GM21723 (cell line): ENCODE measurements around the gene CCDC192.

Experiments
- ATAC-seq: cut with Tn5 transposase; IDR thresholded peaks from one replicate; pipeline ENCODE4 v1.9.1; 2021; ENCODE audit warnings: mild to moderate bottlenecking, moderate library complexity; ENCODE audit not compliant: unreplicated experiment

The CCDC192 gene

DNA sequence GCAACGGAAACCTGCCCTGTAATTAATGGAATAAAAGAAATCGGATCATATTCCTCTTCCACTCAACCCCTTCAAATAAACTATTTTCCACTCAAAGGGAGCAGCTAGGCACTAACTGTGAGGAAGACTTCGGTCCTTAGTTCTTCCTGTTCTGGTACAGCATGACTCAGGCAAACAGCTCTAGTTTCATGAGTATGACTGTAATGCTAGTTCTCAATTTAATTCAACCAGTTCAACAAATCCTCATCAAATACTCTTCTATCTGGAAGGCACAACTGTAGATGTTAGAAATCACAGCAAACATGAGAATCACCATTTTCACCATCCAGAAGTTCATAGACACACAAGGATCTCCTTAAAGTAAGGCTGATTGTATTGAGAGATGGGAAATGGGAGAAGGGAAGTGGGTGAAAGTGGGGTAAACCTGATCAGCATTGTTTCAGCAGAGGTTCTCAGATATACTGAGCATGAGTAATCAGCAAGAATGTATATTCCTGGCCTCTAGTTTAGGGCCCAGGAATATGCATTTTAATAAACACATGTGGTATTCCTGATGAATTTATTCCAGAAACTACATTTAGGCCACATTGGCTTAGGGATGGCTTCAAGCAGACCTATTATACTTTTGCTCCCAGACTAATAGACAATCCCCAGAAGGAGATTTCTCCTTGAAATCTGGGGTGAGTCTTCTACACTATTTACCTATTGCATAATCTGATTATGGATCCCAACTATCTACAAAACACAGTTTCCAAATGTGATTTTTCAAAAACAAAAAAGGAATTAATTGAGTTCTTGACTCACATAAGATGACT lies 239.3 kb downstream of the CCDC192 start:
- peak; percentile 24 for ATAC-seq

DNA sequence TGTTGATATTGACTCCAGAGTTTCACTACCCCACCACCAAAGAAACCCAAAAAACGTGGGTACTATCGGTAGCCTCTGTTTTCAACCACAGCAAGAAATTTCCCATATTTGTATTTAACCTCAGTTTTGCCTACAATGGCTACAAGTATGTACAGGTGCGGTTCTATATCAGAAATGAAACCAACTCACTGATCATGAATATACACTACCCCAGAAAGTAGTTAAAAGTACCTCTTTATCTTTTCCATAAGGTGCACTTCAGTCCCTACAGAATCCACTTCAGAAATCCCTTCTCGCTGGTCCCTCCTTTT lies 239.8 kb downstream of the CCDC192 start:
- ATAC-seq, result peak; percentile 81

DNA sequence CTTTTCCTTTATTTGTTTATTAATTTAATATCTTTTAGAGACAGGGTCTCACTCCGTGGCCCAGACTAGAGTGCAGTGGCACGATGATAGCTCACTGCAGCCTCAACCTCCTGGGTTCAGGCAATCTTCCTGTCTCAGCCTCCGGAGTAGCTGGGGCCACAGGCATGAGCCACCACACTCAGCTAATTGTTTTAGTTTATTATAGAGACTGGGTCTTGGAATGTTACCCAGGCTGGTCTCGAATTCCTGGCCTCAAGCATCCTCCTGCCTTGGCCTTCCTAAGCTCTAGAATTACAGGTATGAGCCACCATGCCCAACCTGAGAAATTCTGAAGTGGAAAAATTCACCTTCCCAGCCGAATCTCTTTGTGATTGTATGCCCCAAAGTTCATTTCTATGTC lies 240.9 kb downstream of the CCDC192 start:
- ATAC-seq, result no peak

DNA sequence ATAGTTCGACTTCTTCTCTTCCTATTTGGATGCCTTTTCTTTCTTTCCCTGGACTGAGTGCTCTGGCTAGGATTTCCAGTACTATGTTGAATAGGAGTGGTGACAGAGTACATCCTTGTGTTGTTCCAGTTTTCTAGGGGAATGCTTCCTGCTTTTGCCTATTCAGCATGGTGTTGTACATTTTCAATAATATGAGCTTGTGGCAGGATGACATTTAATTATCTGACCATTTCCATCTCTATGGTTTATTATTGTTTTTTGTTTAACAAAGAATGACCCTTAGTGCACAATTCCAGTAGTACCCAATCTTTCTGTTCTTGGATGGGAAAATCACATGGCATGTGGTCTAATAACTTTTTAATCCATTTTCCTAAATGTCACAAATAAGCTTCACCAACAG lies 244.8 kb downstream of the CCDC192 start:
- no peak for ATAC-seq

DNA sequence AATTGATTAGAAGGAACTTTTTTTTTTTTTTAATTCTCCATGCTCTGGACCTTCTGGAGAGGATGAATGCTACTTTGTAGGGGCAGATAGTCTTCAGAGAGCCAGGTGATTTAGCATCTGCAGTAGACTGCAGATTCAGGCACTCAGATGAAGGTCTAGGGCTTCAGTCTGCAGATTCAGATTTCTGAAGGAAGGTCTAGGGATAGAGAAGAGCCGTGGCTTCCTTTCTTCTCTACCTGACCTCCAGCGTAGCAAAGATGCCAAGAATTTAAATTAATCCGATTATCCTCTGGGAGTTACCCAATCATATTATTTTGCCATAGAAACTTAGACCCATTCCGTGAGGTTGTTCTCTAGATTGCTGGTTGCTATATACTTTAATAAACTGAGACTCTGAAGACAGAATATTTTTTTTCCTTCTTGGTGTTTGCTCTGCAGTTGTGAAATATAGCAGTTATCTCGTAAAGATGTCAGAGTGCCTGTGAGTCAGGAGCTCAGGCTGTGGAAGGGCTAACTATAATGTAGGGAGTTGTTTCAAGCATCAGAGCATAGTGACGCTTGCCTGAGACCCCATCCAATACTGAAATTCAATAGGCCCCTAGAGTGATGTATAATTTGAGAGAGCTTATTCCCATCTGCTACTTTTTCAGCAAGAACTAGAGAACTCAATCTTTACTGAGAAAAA lies 247.7 kb downstream of the CCDC192 start:
- no peak for ATAC-seq

DNA sequence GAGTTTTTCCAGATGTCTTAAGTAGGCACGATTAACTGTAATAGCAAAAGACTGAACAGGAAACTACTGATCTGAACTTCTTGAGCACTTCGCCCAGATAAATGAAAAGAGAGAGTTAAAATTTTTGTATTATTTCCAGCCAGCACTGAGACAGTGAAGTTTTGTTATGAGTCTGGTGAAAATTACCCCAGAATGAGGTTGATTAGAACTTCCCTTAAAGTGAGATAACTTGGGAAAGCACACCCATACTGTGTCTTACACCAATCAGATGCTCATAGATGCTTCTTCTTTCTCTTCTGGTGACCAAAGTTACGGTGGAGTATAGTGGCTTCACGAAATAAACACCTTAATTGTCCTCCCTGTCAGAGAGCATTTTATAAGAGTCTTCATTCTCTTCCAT lies 248.6 kb downstream of the CCDC192 start:
- peak; percentile 73 for ATAC-seq

DNA sequence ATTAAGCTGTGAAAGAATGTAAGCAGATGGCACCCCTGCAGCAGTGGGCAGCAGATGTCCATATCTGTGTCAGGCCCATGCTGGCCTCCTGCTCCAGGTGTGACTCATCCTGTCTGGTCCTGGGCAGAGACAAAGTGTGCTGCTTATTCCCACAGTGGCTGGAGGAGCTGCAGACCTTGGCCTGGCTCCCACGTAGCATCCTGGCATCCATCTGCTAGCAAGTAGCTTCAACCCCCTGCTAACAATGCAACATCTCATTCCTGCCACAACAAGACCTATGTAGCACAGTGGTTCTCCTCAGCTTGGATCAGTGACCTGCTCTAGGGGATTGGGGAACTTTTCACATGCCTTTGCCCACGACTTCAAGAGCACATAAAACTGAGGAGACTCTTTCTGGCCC lies 254.0 kb downstream of the CCDC192 start:
- no peak for ATAC-seq

DNA sequence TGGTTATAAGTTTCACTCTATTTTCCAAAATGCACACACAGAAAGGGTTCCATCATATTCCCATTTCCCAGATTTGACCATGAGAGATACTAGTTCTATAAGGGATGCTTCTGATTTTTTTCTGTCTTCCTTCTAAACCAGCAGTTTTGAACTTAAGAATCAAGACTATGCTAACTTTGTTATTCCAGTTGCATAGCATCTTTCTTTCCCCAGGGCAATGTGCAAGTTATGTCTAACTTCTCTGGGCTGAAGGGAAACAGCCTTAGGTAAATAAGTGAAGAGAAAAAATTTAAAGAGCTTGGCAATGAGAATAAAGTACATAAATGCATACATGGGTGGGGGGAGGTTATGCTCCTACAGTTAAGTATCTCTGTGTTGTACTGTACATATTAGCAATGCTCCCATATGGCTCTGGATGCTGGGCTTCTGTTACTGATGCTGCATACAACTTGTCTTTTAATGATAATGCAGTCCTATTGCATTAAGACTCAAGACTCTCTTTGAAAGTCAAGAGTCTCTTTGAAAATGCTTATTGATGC lies 254.6 kb downstream of the CCDC192 start:
- ATAC-seq, result no peak

DNA sequence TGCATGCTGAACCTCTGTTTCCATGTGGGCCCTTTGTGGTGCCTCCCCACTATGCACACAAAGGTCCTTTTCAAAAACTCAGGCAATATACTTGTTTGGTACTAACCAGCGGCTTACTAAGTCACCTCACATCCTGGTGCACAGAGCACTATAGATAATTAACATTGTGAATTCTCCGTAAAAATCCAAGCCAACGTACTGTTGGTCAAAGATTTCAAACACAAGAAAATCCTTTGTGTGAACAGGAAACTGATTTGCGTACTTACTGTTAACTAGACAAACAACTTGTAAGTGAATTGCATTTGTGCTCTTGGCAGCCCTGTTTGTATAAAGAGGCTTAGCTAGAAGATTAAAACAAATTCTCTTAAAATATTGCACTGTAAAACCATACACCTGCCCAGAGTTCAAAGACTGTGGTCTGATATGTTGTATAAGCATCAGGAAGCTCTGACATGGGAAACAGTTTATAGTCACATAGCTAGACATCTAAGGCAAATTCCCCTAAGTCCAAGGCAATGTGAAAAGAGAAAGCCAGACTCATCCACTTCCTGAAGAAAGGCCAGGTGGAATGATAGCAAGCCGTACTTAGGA lies 255.3 kb downstream of the CCDC192 start:
- no peak for ATAC-seq

DNA sequence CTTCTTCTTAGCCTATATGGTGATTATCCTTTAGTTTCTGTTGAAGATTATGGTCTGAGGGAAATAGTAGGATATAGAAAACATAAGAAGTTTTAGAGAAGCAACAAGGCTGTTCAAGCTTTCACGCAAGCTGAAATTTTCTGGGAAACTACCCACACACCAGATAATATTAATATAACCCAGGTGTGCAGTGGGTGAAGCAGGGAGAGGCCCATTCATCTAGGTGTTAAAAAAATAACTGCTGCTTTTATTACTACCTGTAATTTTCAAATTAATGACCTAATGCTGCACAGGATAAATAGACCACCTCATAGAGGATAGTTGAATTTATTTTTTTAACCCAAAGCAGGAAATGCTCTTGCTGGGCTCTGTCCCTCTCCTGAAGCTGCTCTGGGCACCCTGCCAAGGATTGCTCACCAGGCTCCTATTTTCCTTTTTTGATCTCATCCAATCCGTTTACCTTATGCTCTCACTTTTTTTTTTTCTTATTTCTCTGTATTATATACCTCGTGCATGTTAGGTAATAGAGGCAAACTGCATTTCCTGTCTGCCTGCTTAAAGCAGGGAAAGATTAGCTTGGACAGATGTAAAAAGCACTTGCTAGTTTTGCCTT lies 256.1 kb downstream of the CCDC192 start:
- no peak for ATAC-seq

DNA sequence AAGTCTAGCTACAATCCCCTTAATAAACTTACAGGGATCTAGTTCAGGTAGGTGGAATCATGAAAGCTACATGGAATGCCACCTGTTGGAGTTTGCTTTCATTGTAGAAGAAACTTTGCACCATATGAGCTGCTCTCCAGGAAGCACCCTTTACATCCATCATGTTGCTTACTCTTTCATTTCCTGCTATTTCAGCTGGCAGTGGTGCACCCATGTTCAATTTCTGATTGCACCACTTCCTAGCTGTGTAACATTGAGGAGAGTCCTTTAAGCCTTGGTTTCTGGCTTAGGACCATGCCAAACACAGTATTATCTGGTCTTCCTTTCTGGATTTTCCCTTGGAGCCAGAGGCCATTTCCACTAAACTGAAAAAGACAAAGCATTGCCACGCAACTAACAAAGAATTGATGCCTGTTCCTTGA lies 257.1 kb downstream of the CCDC192 start:
- no peak for ATAC-seq

DNA sequence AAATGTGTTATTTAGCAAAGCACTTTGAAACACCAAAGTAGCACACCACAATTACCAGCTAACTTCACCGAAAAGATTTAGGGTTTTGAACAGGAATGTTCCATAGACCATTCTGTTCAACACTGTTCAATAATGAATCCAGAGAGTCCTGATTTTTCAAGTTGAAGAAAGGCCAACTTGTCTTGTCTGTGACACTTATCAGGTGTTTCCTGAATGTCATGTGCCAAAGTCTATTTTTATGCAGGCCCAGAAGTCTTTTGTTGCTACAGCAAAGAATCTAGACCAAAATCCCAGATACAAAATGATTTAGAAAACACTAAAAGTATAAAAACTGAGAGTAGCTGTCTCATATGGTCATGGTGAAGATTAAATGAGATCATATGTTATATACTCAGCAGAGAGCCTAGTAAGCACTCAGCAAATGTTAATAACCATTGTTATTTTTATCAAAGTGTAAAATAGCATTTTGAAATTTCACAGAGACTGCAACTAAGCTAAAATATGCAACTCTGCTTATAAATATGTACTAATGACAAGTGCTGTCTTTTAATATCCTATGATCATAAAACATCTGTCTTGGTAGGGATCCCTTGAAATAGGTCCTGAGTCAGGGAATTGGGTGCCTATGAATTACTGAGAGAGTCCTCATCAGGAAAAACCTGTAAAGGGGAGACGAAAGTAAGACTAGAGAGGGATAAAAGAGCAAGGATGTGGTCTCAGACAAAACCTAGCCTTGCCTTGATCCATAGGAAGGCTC lies 258.0 kb downstream of the CCDC192 start:
- no peak for ATAC-seq

DNA sequence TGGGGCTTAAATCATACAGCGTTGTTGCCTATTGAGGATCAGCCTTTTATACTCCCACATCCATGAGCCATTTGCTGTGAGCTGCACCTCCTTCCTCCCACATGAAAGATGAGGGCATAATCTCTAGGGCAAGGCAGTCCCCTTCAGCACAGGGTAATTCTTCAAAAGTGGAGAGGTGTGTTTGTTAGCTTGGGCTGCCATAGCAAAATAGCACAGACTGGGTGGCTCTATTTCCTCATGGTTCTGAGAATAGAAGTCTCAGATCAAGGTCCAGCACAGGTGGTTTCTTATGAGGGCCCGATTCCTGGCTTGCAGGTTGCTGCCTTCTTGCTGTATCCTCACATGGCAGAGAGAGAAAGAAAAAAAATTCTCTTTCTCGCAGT lies 258.6 kb downstream of the CCDC192 start:
- no peak for ATAC-seq

DNA sequence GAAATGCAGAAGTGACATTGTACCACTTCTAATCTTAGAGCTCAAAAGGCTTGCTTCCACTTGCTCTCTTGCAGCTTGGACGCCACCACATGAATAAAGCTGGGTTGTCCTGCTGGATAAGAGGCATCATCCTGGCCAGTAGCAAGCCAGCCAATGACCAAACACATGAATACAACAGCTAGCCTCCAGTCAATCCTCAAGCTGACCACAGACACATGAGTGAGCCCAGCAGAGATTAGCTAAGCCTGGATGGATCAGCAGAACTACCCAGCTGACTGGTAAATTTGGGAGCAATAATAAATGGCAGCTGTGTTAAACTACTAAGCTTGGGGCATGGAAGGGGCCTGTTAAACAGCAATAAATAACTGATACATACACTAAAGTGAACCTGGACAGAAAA lies 259.3 kb downstream of the CCDC192 start:
- no peak for ATAC-seq

DNA sequence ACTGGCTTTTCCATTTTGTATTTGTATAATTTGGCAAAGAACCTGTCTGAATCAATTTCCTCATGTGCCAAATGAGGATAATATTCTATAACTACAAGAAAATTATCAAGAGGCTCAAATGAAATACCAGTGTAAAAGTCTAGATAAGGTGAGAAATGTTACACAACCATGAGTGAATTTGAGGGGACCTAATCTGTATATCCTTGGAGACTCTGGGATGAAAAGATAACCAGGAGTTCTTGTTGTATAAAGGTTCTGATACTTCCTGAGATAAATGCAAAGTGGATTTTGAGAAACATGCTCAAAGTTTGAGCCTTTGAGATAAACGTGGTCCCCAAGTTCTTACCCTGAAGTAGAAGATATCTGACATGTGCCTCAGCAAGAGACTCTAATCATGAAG lies 260.0 kb downstream of the CCDC192 start:
- no peak for ATAC-seq

DNA sequence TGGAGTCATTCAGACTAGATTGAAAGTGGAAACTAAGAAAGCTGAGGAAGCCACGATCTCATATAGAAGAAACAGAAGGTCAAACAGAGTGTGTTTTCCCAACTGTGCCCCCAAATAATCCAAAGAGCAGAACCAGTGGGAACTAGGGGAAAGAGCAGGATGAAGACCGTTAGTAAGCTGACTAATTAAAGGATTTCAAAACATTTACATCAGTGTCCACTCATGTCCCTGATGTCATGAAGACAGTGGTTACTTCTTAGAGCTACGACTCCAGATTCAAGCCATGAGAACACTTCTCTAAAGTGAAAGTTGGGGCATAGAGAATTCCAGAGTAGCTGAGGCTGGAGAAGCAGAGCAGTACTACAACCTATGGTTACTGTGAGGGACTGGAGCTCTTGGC lies 260.7 kb downstream of the CCDC192 start:
- no peak for ATAC-seq

DNA sequence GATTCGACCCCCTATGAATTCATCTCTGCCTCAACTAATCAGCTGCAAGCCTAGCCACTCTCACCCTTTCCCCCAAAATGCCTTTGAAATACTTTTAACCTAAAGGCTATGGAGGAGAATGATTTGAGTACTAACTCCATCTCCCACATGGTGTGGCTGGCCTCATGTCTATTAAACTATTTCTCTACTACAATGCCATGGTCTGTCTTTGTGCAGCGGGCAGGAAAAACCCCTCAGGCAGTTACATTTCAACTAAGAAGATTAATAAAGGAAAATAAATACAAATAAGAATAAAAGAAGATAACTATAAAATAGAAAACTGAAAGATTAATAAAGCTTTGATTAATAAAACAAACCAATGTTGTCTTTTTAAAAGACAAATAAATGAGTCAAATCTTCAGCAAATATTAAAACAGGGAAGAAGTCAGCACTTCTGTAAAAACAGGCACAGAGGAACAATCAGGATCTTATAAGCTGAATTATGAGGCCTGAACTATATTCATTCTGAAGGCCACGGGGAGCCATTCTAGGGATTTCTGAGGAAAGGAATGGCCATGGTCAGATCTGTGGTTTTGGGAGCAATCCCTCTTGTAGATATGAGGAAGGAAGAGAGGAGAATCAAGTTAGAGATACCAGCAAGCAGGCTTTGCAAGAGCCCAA lies 264.3 kb downstream of the CCDC192 start:
- no peak for ATAC-seq

DNA sequence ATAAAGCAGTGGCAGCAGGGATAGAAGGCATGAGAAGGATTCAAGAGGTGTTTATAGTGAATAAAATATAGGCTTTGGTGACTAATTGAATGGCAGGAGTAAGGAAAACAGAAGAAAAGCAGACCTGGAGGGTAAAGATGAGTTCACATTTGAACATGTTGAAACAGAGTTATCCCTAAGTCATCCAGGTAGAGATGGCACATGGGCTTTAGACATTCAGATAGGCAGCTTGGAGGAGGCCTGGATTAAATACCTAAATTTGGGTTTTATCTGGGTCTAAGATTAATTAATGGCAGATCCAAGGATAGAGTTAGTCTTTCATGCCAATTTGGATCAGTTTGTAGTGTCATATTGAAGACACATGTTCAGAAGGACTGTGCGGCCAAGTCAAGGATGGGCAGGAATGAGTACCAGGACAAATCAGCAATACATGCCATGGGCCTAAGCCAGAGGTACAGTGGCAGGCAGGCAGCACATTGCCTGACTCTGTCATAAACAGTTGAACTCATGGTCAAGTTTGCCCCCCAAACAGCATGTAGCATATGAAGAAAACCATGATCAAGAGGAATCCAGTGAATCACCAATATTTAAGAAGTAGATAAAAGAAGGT lies 264.9 kb downstream of the CCDC192 start:
- ATAC-seq, result no peak

DNA sequence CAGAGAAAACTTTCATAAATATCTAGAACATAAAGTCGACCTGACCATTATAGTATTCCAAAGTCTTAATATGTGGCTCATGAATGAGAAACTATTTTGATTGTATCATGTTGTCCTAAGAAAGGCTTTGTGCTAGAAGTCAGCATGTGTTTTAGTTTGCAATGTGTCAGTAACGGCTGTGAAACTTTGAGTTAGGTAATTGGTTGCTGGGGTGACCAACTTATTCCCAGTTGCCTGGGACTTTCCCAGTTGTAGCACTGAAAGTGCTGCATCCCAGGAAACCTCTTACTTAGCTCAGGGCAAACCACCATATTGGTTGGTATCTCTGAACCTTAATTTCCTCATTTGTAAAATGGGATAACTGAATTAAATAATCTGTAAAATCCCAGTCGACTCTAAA lies 265.8 kb downstream of the CCDC192 start:
- ATAC-seq, result no peak

DNA sequence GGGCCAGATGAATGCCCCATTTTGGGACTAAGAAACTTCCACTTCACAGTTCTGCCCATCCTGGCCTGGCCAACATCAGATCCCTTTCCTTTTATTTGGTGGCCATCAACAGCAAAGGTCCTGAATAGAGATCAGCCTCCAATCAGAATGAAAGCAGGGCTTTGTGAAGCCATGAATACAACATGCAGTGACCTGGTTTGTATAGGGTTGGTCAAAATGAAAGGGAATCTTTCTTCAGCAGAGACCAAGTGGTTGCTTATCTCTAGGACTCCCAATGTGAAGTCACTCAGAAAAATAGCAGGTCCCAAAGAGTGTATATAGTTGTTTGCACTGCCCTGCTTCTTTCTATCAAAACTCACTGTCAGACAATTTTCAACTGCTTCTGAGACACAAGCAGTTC lies 266.5 kb downstream of the CCDC192 start:
- no peak for ATAC-seq
